Right lobe of liver (tissue), 6 donors: ENCODE results near the gene SP1. TPM values are rescaled to one million over a fixed set of nuclear protein-coding genes. Genes with fewer than 3 reads are reported as not detected.

Source experiments
- ATAC-seq, 4 donors: fragments of 200-7000 bp; cut with Tn5 transposase; one replicate each; pipeline ENCODE4 v1.9.1; 2020; ENCODE audit warnings: mild to moderate bottlenecking in 4 of 4, moderate library complexity in 4 of 4
- DNase-seq, 3 donors: peaks; one replicate each; pipeline ENCODE4 v3.0.0-alpha.2; 2020
- H3K27ac ChIP-seq, 3 donors: fragments of 200-600 bp; one replicate each; pipeline ENCODE4 v1.8.0; 2022
- H3K27me3 ChIP-seq, 2 donors: fragments of 200-600 bp; one replicate each; pipeline ENCODE4 v1.8.0; 2022
- H3K36me3 ChIP-seq, 4 donors: fragments of 200-600 bp; sonication (generic) in 1 of 4; one replicate each; pipeline versions ENCODE4 v1.5.1 to v1.8.0; 2017 to 2022; ENCODE audit warnings: control low read depth in 1 of 4
- H3K4me1 ChIP-seq, 4 donors: fragments of 200-600 bp; sonication (generic) in 1 of 4; one replicate each; pipeline versions ENCODE4 v1.5.1 to v1.8.0; 2017 to 2022; ENCODE audit warnings: control low read depth in 1 of 4
- H3K4me3 ChIP-seq, 3 donors: fragments of 200-600 bp; one replicate each; pipeline ENCODE4 v1.8.0; 2022
- H3K9me3 ChIP-seq, 4 donors: fragments of 200-600 bp; sonication (generic) in 1 of 4; one replicate each; pipeline versions ENCODE4 v1.5.1 to v1.8.0; 2017 to 2022; ENCODE audit warnings: control low read depth in 1 of 4
- CTCF ChIP-seq, 4 donors: fragments of 200-600 bp in 3 of 4; fragments of 450-650 bp in 1 of 4; IDR thresholded peaks; one replicate each; pipeline versions ENCODE4 v1.5.1 to v1.8.0; 2016 to 2022; ENCODE audit warnings: antibody characterized with exemption in 4 of 4, mild to moderate bottlenecking in 2 of 4
- POLR2A ChIP-seq: fragments of 450-650 bp; IDR thresholded peaks from one replicate; pipeline ENCODE4 v1.6.1; 2017; ENCODE audit warnings: antibody characterized with exemption, mild to moderate bottlenecking
- WGBS: methylation state at CpG from one replicate; pipeline ENCODE4 v1.1.6; 2018; ENCODE audit warnings: low coverage, low lambda C conversion rate; ENCODE audit not compliant: insufficient coverage; ENCODE audit errors: missing lambda C conversion rate; 5-methylcytosine and 5-hydroxymethylcytosine counted together
- intact Hi-C, 2 donors: fragments of 100-400 bp; cut with DNase I; formaldehyde crosslinking; loops; one replicate each; pipeline versions ENCODE4 v1.11.2 to v1.14.1; 2022
- total RNA-seq, 6 experiments: library from RNA; depleted of rRNA in 2 of 6; stranded (reverse); fragments of >200 nt in 2 of 6; fragmentation: NEBNext Ultra II Directional in 3 of 6; extraction: Animal tissue kit (Norgen Biotek cat#: 25700) in 3 of 6; gene quantifications; one replicate each; pipeline versions ENCODE4 v1.1.0 to v1.2.4, GENCODE V29; 2016 to 2023
- donor health status: DM: no; HTN: yes; CAD: no.
- donor health status: DM: no; HTN: no; CAD: no.
- donor health status: DM: no; HTN: no; CAD: no.
- donor health status: DM: no; HTN: yes; CAD: no.
- donor health status: DM: no; HTN: yes; CAD: no.

The SP1 gene
- total RNA-seq, 6 experiments from 2014 or later, result 20.3 to 29.2 (median 23.9) TPM

- Histone ChIP-seq H3K9me3 (no peaks in the 10 kb centered on the region), H3K27me3 (no peaks in the 10 kb centered on the region), H3K27ac (peak overlapping the region; percentile 31 to 69 (median 43)), H3K36me3 (no peaks in the 10 kb centered on the region), H3K4me3 (peak overlapping the region; percentile 50 to 55 (median 54)), H3K4me1 (no peaks in the 10 kb centered on the region)
- WGBS, result under 1% methylated on average over 14 of the region's 50 CpGs
- intact Hi-C loops, result loop anchor here in 1 of 2 donors (5.0 kb wide), 1 partner anchor 82 kb away; no protein-coding TSS in a partner anchor
- TF ChIP-seq CTCF (IDR thresholded peaks at IDR 0.05) (peak; percentile 59 to 74 (median 71)), POLR2A (peak; percentile 33)
- peak; percentile 90 to 95 (median 92) for ATAC-seq
- DNase-seq, result peak; percentile 69 to 73 (median 70)
Measured at GRCh38 chr12:53344824-53345485, 35.0 kb upstream of the SP1 start.

GRCh38 chr12:53345486-53346188 lies 34.3 kb upstream of the SP1 start:
- 100% methylated on average over 1 of the region's 10 CpGs for WGBS
- H3K36me3 ChIP-seq, result no peaks in the 10 kb centered on the region
- ATAC-seq (peak; percentile 27 to 54 (median 44)), DNase-seq (peak in 1 of 3 donors; percentile 42)
- H3K9me3 ChIP-seq, result no peaks in the 10 kb centered on the region
- TF ChIP-seq POLR2A, result no peak
- no peak for TF ChIP-seq CTCF (IDR thresholded peaks at IDR 0.05)
- intact Hi-C loops, result loop anchor here in 1 of 2 donors (5.0 kb wide), 1 partner anchor 82 kb away; no protein-coding TSS in a partner anchor
- no peaks in the 10 kb centered on the region for H3K4me1 ChIP-seq
- peak overlapping the region in 2 of 3 donors; percentile 50 to 55 for H3K4me3 ChIP-seq
- peak overlapping the region; percentile 0 to 69 (median 31) for H3K27ac ChIP-seq
- no peaks in the 10 kb centered on the region for H3K27me3 ChIP-seq

GRCh38 chr12:53346491-53346890 lies 33.5 kb upstream of the SP1 start:
- no peaks in the 10 kb centered on the region for H3K27me3 ChIP-seq
- TF ChIP-seq CTCF (IDR thresholded peaks at IDR 0.05), result no peak
- TF ChIP-seq POLR2A, result no peak
- WGBS, result 83% methylated on average over 1 of the region's 1 CpG
- intact Hi-C loops, result loop anchor here in 1 of 2 donors (5.0 kb wide), 1 partner anchor 81 kb away; no protein-coding TSS in a partner anchor
- ATAC-seq (peak in 1 of 4 donors; percentile 10), DNase-seq (no peak)
- no peak overlapping the region for H3K4me3 ChIP-seq
- H3K27ac ChIP-seq, result no peak overlapping the region
- H3K4me1 ChIP-seq, result no peaks in the 10 kb centered on the region
- no peaks in the 10 kb centered on the region for H3K36me3 ChIP-seq
- H3K9me3 ChIP-seq, result no peaks in the 10 kb centered on the region

- intact Hi-C loops, result loop anchor here in 1 of 2 donors (5.0 kb wide), 1 partner anchor 79 kb away; no protein-coding TSS in a partner anchor
- WGBS, result 67% methylated on average over 4 of the region's 4 CpGs
Measured at GRCh38 chr12:53347905-53348304, 32.1 kb upstream of the SP1 start.

More at GRCh38 chr12:53347905-53348304, 32.1 kb upstream of the SP1 start:
- DNase-seq (no peak), ATAC-seq (no peak)
- Histone ChIP-seq H3K36me3 (no peaks in the 10 kb centered on the region), H3K4me1 (peaks cover 0 to 5% (median 0%) of the 10 kb centered on the region in 4 donors), H3K27me3 (no peaks in the 10 kb centered on the region), H3K4me3 (no peak overlapping the region), H3K27ac (no peak overlapping the region), H3K9me3 (no peaks in the 10 kb centered on the region)
- TF ChIP-seq POLR2A (no peak), CTCF (IDR thresholded peaks at IDR 0.05) (no peak)
